GM23338 (cell line): Measurements from ENCODE around the gene ME3.

Experiments used
- CREB1 ChIP-seq: fragments of 250-450 bp; sonication (Bioruptor Pico); IDR thresholded peaks from 2 replicates; pipeline ENCODE4 v1.5.0; 2020; ENCODE audit warnings: low read depth, mild to moderate bottlenecking, moderate library complexity
- EZH2 ChIP-seq: fragments of 200-600 bp; sonication (generic); IDR thresholded peaks from one replicate; pipeline ENCODE4 v1.8.0; 2017; ENCODE audit warnings: antibody characterized with exemption, mild to moderate bottlenecking, low read depth; ENCODE audit not compliant: unreplicated experiment
- EZH2phosphoT487 ChIP-seq: fragments of 200-600 bp; sonication (generic); IDR thresholded peaks from one replicate; pipeline ENCODE4 v1.8.1; 2018; ENCODE audit warnings: antibody characterized with exemption; ENCODE audit not compliant: unreplicated experiment
- JUNB ChIP-seq: IDR thresholded peaks from one replicate; pipeline ENCODE4 v1.6.1; 2016; ENCODE audit warnings: antibody characterized with exemption; ENCODE audit not compliant: unreplicated experiment
- NANOG ChIP-seq: IDR thresholded peaks from 2 replicates; pipeline ENCODE4 v1.6.1; 2016; ENCODE audit warnings: antibody characterized with exemption, borderline replicate concordance
- POLR2AphosphoS5 ChIP-seq: IDR thresholded peaks from 2 replicates; pipeline ENCODE4 v1.6.1; 2016; ENCODE audit warnings: antibody characterized with exemption, low read depth
- TF ChIP-seq, protein P1 (sequence below), 2 experiments: fragments of 200-600 bp in 1 of 2; sonication (generic) in 1 of 2; conservative IDR thresholded peaks; 2 replicates each; pipeline versions ENCODE4 v1.5.1 to v1.6.1; 2016 to 2017; ENCODE audit warnings: antibody characterized with exemption in 2 of 2, low read depth in 2 of 2, mild to moderate bottlenecking in 2 of 2, moderate library complexity in 1 of 2
- TF ChIP-seq, protein P2 (sequence below): IDR thresholded peaks from 2 replicates; pipeline ENCODE4 v1.6.1; 2016; ENCODE audit warnings: antibody characterized with exemption
- TF ChIP-seq, protein P3 (sequence below): IDR thresholded peaks from one replicate; pipeline ENCODE4 v1.6.1; 2018; ENCODE audit warnings: antibody characterized with exemption; ENCODE audit not compliant: unreplicated experiment

DNA sequence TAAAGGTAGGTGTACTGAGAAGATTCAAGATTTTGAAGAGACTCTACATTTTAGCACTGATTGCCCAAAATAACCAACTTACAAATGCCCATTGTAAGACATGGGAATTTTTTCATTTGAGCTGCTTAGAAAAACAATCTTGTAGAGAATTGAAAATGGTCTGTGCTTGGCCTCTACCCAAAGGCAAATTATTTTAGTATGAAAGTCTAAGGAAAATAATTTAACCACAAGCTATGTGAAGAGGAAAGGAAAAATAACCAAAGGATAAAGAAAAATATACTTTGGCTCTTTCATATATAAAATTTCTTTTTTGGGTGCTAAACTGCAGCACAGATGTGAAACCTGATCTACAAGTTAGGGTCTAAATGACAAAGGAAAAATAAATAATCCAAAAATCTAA lies 54.9 kb downstream of the ME3 start:
- TF ChIP-seq, protein P1, sequence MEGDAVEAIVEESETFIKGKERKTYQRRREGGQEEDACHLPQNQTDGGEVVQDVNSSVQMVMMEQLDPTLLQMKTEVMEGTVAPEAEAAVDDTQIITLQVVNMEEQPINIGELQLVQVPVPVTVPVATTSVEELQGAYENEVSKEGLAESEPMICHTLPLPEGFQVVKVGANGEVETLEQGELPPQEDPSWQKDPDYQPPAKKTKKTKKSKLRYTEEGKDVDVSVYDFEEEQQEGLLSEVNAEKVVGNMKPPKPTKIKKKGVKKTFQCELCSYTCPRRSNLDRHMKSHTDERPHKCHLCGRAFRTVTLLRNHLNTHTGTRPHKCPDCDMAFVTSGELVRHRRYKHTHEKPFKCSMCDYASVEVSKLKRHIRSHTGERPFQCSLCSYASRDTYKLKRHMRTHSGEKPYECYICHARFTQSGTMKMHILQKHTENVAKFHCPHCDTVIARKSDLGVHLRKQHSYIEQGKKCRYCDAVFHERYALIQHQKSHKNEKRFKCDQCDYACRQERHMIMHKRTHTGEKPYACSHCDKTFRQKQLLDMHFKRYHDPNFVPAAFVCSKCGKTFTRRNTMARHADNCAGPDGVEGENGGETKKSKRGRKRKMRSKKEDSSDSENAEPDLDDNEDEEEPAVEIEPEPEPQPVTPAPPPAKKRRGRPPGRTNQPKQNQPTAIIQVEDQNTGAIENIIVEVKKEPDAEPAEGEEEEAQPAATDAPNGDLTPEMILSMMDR (conservative IDR thresholded peaks at IDR 0.05; ENCODE audit: low read depth in 2 of 2), result no peak
- TF ChIP-seq, protein P2, sequence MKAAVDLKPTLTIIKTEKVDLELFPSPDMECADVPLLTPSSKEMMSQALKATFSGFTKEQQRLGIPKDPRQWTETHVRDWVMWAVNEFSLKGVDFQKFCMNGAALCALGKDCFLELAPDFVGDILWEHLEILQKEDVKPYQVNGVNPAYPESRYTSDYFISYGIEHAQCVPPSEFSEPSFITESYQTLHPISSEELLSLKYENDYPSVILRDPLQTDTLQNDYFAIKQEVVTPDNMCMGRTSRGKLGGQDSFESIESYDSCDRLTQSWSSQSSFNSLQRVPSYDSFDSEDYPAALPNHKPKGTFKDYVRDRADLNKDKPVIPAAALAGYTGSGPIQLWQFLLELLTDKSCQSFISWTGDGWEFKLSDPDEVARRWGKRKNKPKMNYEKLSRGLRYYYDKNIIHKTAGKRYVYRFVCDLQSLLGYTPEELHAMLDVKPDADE, result no peak
- TF ChIP-seq POLR2AphosphoS5 (no peak), EZH2 (no peak), JUNB (no peak), CREB1 (no peak), EZH2phosphoT487 (no peak), NANOG (no peak)
- TF ChIP-seq, protein P3, sequence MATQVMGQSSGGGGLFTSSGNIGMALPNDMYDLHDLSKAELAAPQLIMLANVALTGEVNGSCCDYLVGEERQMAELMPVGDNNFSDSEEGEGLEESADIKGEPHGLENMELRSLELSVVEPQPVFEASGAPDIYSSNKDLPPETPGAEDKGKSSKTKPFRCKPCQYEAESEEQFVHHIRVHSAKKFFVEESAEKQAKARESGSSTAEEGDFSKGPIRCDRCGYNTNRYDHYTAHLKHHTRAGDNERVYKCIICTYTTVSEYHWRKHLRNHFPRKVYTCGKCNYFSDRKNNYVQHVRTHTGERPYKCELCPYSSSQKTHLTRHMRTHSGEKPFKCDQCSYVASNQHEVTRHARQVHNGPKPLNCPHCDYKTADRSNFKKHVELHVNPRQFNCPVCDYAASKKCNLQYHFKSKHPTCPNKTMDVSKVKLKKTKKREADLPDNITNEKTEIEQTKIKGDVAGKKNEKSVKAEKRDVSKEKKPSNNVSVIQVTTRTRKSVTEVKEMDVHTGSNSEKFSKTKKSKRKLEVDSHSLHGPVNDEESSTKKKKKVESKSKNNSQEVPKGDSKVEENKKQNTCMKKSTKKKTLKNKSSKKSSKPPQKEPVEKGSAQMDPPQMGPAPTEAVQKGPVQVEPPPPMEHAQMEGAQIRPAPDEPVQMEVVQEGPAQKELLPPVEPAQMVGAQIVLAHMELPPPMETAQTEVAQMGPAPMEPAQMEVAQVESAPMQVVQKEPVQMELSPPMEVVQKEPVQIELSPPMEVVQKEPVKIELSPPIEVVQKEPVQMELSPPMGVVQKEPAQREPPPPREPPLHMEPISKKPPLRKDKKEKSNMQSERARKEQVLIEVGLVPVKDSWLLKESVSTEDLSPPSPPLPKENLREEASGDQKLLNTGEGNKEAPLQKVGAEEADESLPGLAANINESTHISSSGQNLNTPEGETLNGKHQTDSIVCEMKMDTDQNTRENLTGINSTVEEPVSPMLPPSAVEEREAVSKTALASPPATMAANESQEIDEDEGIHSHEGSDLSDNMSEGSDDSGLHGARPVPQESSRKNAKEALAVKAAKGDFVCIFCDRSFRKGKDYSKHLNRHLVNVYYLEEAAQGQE, result no peak
